ENCODE measurements around the gene ZBTB47.

GRCh38 chr3:42702066-42702951 lies 48.8 kb downstream of the ZBTB47 start, which contains the start of gene HHATL:
- TF ChIP-seq CTCF (IDR thresholded peaks at IDR 0.05; ENCODE audit: extremely low read depth in 1 of 2, insufficient read depth in 1 of 2, low read depth in 1 of 2, low read length in 2 of 2): no peak
- no peak for TF ChIP-seq EZH2 (IDR thresholded peaks at IDR 0.05; ENCODE audit: borderline replicate concordance, low read depth, low read length, severe bottlenecking)
- no peak for TF ChIP-seq POLR2A (IDR thresholded peaks at IDR 0.05; ENCODE audit: low read depth, low read length)
- no peak for TF ChIP-seq JUN (IDR thresholded peaks at IDR 0.05; ENCODE audit: borderline replicate concordance, insufficient read depth, insufficient read length, low read depth)
- TF ChIP-seq GATA2 (IDR thresholded peaks at IDR 0.05; ENCODE audit: insufficient read depth, insufficient read length, low read depth, low read length): no peak
- TF ChIP-seq POLR2AphosphoS5 (IDR thresholded peaks at IDR 0.05; ENCODE audit: insufficient read depth, low read depth, low read length): no peak
- no peak for TF ChIP-seq MYC (IDR thresholded peaks at IDR 0.05; ENCODE audit: low read depth, low read length)
- TF ChIP-seq MAX (IDR thresholded peaks at IDR 0.05; ENCODE audit: insufficient read depth, insufficient read length): no peak
- no peak for TF ChIP-seq FOS (IDR thresholded peaks at IDR 0.05; ENCODE audit: borderline replicate concordance, insufficient read depth, low read length)
